SK-N-SH (cell line): ENCODE measurements around the gene PDE6A. TPM values are rescaled to one million over a fixed set of nuclear protein-coding genes. Genes with fewer than 3 reads are reported as not detected.

Source experiments
- CTCF ChIA-PET: fragments of 300-600, 350-600 bp; formaldehyde crosslinking; extraction: SDS; loops from one replicate; lab custom pipeline; 2021; lab: Yijun Ruan, JAX
- POLR2A ChIA-PET: fragments of 350-600 bp; sonication (Branson Sonifier 250); formaldehyde crosslinking; extraction: SDS; loops from one replicate; lab custom pipeline; 2020; ENCODE audit warnings: antibody characterized with exemption, inconsistent platforms; lab: Yijun Ruan, JAX
- DNase-seq: peaks from one replicate; pipeline ENCODE4 v3.0.0; 2012
- H2AFZ ChIP-seq: fragments of 200-600 bp; sonication (generic); 2 replicates; pipeline ENCODE4 v1.8.1; 2016; ENCODE audit warnings: antibody characterized with exemption, mild to moderate bottlenecking, low read depth
- H3F3A ChIP-seq: fragments of 200-600 bp; sonication (generic); replicated peaks from 2 replicates; pipeline ENCODE3; 2016; ENCODE audit warnings: antibody characterized with exemption, mild to moderate bottlenecking; ENCODE audit not compliant: insufficient read depth
- H3K27ac ChIP-seq, 2 experiments: fragments of 200-500 bp in 1 of 2; fragments of 200-600 bp in 1 of 2; sonication (Bioruptor generic) in 1 of 2; sonication (generic), shearing (Covaris generic) in 1 of 2; 2 replicates each; pipeline versions ENCODE4 v1.5.1 to v1.6.1; 2014 to 2016; ENCODE audit warnings: low read depth in 2 of 2, inconsistent platforms in 1 of 2, low read length in 1 of 2, mild to moderate bottlenecking in 1 of 2, mixed read lengths in 1 of 2
- H3K27me3 ChIP-seq: fragments of 200-600 bp; sonication (generic), shearing (Covaris generic); 2 replicates; pipeline ENCODE4 v1.6.1; 2016; ENCODE audit warnings: mixed run types; ENCODE audit not compliant: insufficient read depth
- H3K36me3 ChIP-seq, 2 experiments: fragments of 200-500 bp in 1 of 2; fragments of 200-600 bp in 1 of 2; sonication (Bioruptor generic) in 1 of 2; sonication (generic) in 1 of 2; replicated peaks in 1 of 2; 2 replicates each; pipeline versions ENCODE3 to v1.5.1; 2014 to 2016; ENCODE audit warnings: low read length in 1 of 2, mild to moderate bottlenecking in 1 of 2; ENCODE audit not compliant: insufficient read depth in 2 of 2, control insufficient read depth in 1 of 2
- H3K4me1 ChIP-seq, 2 experiments: fragments of 200-500 bp in 1 of 2; fragments of 200-600 bp in 1 of 2; sonication (Bioruptor generic) in 1 of 2; sonication (generic), shearing (Covaris generic) in 1 of 2; 2 replicates each; pipeline versions ENCODE4 v1.5.1 to v1.6.1; 2014 to 2016; ENCODE audit warnings: low read depth in 1 of 2, low read length in 1 of 2, mixed run types in 1 of 2; ENCODE audit not compliant: insufficient read depth in 2 of 2, control insufficient read depth in 1 of 2
- H3K4me2 ChIP-seq: fragments of 200-600 bp; sonication (generic), shearing (Covaris generic); 2 replicates; pipeline ENCODE4 v1.6.1; 2017; ENCODE audit warnings: mixed run types
- H3K4me3 ChIP-seq, 2 experiments: fragments of 200-500 bp in 1 of 2; fragments of 200-600 bp in 1 of 2; sonication (Bioruptor generic) in 1 of 2; sonication (generic), shearing (Covaris generic) in 1 of 2; 2 replicates each; pipeline versions ENCODE4 v1.5.1 to v1.8.1; 2014 to 2016; ENCODE audit warnings: low read depth in 2 of 2, inconsistent platforms in 1 of 2, low read length in 1 of 2, mild to moderate bottlenecking in 1 of 2, mixed read lengths in 1 of 2, moderate library complexity in 1 of 2
- H3K79me2 ChIP-seq: fragments of 200-600 bp; sonication (generic); 2 replicates; pipeline ENCODE4 v1.8.1; 2017; ENCODE audit warnings: mild to moderate bottlenecking; ENCODE audit not compliant: insufficient read depth
- H3K9ac ChIP-seq: fragments of 200-600 bp; sonication (generic); 2 replicates; pipeline ENCODE4 v1.6.1; 2017; ENCODE audit warnings: mixed run types
- H3K9me2 ChIP-seq: fragments of 200-600 bp; sonication (generic); 2 replicates; pipeline ENCODE4 v1.6.1; 2017; ENCODE audit warnings: mixed run types
- H3K9me3 ChIP-seq: fragments of 200-600 bp; sonication (generic); 2 replicates; pipeline ENCODE4 v1.6.1; 2017; ENCODE audit warnings: mixed run types, mild to moderate bottlenecking, moderate library complexity
- H4K20me1 ChIP-seq: fragments of 200-600 bp; sonication (generic); 2 replicates; pipeline ENCODE4 v1.6.1; 2017; ENCODE audit warnings: mild to moderate bottlenecking, mixed run types; ENCODE audit not compliant: insufficient read depth
- FOSL2 ChIP-seq: IDR thresholded peaks from 2 replicates; pipeline ENCODE4 v1.4.0; 2012; ENCODE audit warnings: low read depth, mild to moderate bottlenecking, moderate library complexity, borderline replicate concordance
- FOXJ3 ChIP-seq: sonication (generic); formaldehyde crosslinking; IDR thresholded peaks from 2 replicates; pipeline ENCODE4 v1.5.1; 2020; ENCODE audit warnings: mild to moderate bottlenecking, missing genetic modification reagents
- GATA2 ChIP-seq: sonication (generic); formaldehyde crosslinking; IDR thresholded peaks from 2 replicates; pipeline ENCODE4 v1.5.0; 2020; ENCODE audit warnings: mild to moderate bottlenecking, missing genetic modification reagents
- IRF3 ChIP-seq: fragments of 150-350 bp; IDR thresholded peaks from 2 replicates; pipeline ENCODE4 v1.6.1; 2016; ENCODE audit warnings: mild to moderate bottlenecking, low read depth, low read length
- MXI1 ChIP-seq: IDR thresholded peaks from 2 replicates; pipeline ENCODE4 v1.6.1; 2012; ENCODE audit warnings: mild to moderate bottlenecking, low read depth, low read length, improper control_type of control experiment
- NFIC ChIP-seq: IDR thresholded peaks from 2 replicates; pipeline ENCODE4 v1.4.0; 2012; ENCODE audit warnings: borderline replicate concordance
- NRF1 ChIP-seq: IDR thresholded peaks from 2 replicates; pipeline ENCODE4 v1.6.1; 2012; ENCODE audit warnings: low read depth, mild to moderate bottlenecking, low read length
- PBX3 ChIP-seq: IDR thresholded peaks from 2 replicates; pipeline ENCODE4; 2012
- RCOR1 ChIP-seq: fragments of 150-350 bp; IDR thresholded peaks from 2 replicates; pipeline ENCODE4 v1.6.1; 2017; ENCODE audit warnings: antibody characterized with exemption, low read length
- SIN3A ChIP-seq: IDR thresholded peaks from 2 replicates; pipeline ENCODE4 v1.6.1; 2012; ENCODE audit warnings: low read depth, mild to moderate bottlenecking, low read length, moderate library complexity, borderline replicate concordance
- SMC3 ChIP-seq: IDR thresholded peaks from 2 replicates; pipeline ENCODE4 v1.6.1; 2012; ENCODE audit warnings: low read depth, low read length, improper control_type of control experiment
- TAF1 ChIP-seq: IDR thresholded peaks from 2 replicates; pipeline ENCODE4 v1.6.1; 2012; ENCODE audit warnings: low read depth, mild to moderate bottlenecking, low read length, moderate library complexity, borderline replicate concordance
- TCF12 ChIP-seq: IDR thresholded peaks from 2 replicates; pipeline ENCODE4 v1.4.0; 2012
- TEAD4 ChIP-seq: IDR thresholded peaks from 2 replicates; pipeline ENCODE4 v1.4.0; 2012; ENCODE audit warnings: mild to moderate bottlenecking, borderline replicate concordance; ENCODE audit not compliant: insufficient read depth
- USF1 ChIP-seq: IDR thresholded peaks from 2 replicates; pipeline ENCODE4 v1.4.0; 2012; ENCODE audit warnings: low read depth, borderline replicate concordance
- YY1 ChIP-seq: IDR thresholded peaks from 2 replicates; pipeline ENCODE4 v1.4.0; 2012; ENCODE audit warnings: low read depth, mild to moderate bottlenecking
- WGBS: methylation state at CpG from one replicate; pipeline ENCODE4 v1.1.6; 2017; ENCODE audit warnings: low lambda C conversion rate; 5-methylcytosine and 5-hydroxymethylcytosine counted together
- polyA plus RNA-seq, 3 experiments: library from polyadenylated mRNA; depleted of rRNA; stranded (reverse); fragments of >200 nt; gene quantifications; 2 replicates each; pipeline ENCODE4 v1.2.3, GENCODE V29; 2012
- TF ChIP-seq, protein P1 (sequence below): fragments of 150-350 bp; IDR thresholded peaks from 2 replicates; pipeline ENCODE4 v1.6.1; 2017; ENCODE audit warnings: antibody characterized with exemption, low read length, low read depth, borderline replicate concordance

PDE6A gene
- polyA plus RNA-seq, 1 of the 3 experiments (the other 2 are of a cell fraction) = 0.05 TPM

DNA sequence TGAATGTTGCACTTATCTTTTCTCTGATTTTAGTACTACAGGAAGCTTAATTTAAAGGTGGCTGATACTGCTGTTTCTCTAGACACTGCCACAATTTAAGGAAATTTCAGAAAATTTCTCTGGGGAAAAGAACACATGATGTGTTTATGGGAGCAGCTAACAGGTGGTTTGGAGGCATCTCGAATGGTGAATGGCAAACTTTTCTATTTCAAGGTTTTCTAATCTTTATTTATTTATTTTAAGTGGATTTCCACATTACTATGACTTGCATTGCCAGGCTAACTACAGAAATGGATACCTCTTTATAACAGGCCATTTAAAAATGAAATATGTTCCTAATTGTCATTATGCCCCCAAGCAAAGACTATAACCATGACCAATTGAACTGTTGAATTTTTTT lies 50.4 kb downstream of the PDE6A start:
- no peaks in the 10 kb centered on the region for H3K79me2 ChIP-seq
- H3K27me3 ChIP-seq = no peaks in the 10 kb centered on the region
- H3K4me2 ChIP-seq = no peak overlapping the region
- H3K9me2 ChIP-seq = no peaks in the 10 kb centered on the region
- POLR2A ChIA-PET = no interaction called here
- no peak overlapping the region for H3K4me3 ChIP-seq
- no peak overlapping the region for H2AFZ ChIP-seq
- no peak overlapping the region for H3K9ac ChIP-seq
- peaks cover 8% of the 10 kb centered on the region for H3F3A ChIP-seq
- H3K27ac ChIP-seq = no peak overlapping the region
- H3K4me1 ChIP-seq = peaks cover 0 to 4% of the 10 kb centered on the region in 2 experiments; a peak in 1 of 4 replicates
- TF ChIP-seq TEAD4 (no peak), RCOR1 (no peak), FOXJ3 (no peak), TCF12 (no peak)
- no peak for DNase-seq
- H3K9me3 ChIP-seq = no peaks in the 10 kb centered on the region
- CTCF ChIA-PET = interaction anchor here (1.0 to 2.1 kb wide), 3 partner anchors 41 to 97 kb away, joined by 6 to 8 read pairs (median 6); no protein-coding TSS in a partner anchor
- WGBS = 49% methylated on average over 1 of the region's 1 CpG
- H3K36me3 ChIP-seq = no peaks in the 10 kb centered on the region
- H4K20me1 ChIP-seq = no peaks in the 10 kb centered on the region

- Histone ChIP-seq H3K27ac (no peak overlapping the region), H3K9me3 (no peaks in the 10 kb centered on the region), H3K4me1 (peaks cover 0 to 4% of the 10 kb centered on the region in 2 experiments; a peak in 1 of 4 replicates), H2AFZ (no peak overlapping the region), H3K9ac (no peak overlapping the region), H3K4me3 (no peak overlapping the region), H4K20me1 (no peaks in the 10 kb centered on the region), H3K79me2 (no peaks in the 10 kb centered on the region), H3K36me3 (no peaks in the 10 kb centered on the region), H3K27me3 (no peaks in the 10 kb centered on the region), H3K4me2 (no peak overlapping the region), H3F3A (peaks cover 8% of the 10 kb centered on the region), H3K9me2 (no peaks in the 10 kb centered on the region)
- DNase-seq = no peak
- ChIA-PET CTCF (interaction anchor here (1.0 to 2.1 kb wide), 4 partner anchors 40 to 98 kb away, joined by 3 to 8 read pairs (median 6); no protein-coding TSS in a partner anchor), POLR2A (no interaction called here)
- WGBS = 93% methylated on average over 1 of the region's 1 CpG
- TF ChIP-seq TEAD4 (no peak), NRF1 (no peak), FOSL2 (no peak), SIN3A (no peak), PBX3 (no peak), TAF1 (no peak), GATA2 (CRISPR knock-in tag) (no peak), YY1 (no peak), NFIC (no peak), USF1 (no peak), SMC3 (no peak), MXI1 (no peak), IRF3 (no peak)
- TF ChIP-seq, protein P1, sequence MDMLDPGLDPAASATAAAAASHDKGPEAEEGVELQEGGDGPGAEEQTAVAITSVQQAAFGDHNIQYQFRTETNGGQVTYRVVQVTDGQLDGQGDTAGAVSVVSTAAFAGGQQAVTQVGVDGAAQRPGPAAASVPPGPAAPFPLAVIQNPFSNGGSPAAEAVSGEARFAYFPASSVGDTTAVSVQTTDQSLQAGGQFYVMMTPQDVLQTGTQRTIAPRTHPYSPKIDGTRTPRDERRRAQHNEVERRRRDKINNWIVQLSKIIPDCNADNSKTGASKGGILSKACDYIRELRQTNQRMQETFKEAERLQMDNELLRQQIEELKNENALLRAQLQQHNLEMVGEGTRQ = no peak
Measured at GRCh38 chr5:149893403-149893931, 51.1 kb downstream of the PDE6A start.
